T-helper 2 cell (primary cell): ENCODE data around the gene SDK1.

Experiments
- DNase-seq, 5 experiments: peaks; one replicate each; pipeline versions ENCODE4 v3.0.0 to v3.0.0-alpha.2; 2012 to 2022

The SDK1 gene

DNA sequence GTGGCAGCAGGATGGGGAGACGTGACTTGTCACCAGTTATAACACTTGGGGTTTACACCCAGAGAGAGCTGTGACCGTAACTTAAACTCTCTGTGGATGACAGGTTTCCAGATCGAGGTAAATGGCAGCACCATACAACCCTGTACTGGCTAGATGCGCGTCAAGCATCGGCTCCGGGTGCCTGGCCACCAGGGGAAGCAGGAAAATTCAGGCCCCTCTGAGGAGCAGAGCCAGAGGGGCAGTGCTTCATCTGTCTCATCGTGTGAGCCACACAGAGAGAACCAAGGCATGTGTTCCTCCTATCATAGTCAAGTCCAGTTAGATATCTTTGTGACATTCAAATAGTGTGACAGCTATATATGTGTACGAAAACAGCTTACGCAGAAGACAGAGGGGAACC, 728.9 kb downstream of the SDK1 start:
- DNase-seq = no peak

DNA sequence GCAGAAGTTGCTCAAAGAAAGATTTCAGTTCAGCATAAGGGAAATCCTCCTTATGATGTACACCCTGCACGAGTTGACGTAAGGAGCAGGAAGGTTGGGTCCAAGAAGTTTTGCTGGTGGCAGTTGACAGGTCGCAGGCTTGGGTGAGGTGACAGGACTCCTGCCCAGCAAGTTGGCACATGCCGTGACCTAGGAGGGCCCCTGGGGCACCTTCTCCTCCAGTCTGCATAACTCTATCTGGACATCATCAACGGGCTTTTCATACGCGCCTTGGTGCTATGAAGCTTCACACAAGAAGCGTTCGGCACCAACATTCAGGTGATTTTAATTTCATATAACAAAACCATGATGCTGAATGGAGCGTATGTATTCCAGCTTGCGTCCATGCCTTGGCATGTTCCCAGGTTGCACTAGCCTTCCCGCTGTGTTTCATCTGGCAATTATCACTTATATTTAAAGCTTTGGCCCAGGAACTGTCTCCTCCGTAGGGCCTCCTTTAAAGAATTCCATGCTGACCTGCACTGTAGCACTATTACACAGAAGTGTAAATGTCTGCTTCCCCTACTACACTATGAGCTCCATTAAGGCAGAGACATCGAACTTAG, 729.4 kb downstream of the SDK1 start:
- DNase-seq = no peak

GRCh38 chr7:4033996-4034395, 732.9 kb downstream of the SDK1 start:
- DNase-seq = no peak

DNA sequence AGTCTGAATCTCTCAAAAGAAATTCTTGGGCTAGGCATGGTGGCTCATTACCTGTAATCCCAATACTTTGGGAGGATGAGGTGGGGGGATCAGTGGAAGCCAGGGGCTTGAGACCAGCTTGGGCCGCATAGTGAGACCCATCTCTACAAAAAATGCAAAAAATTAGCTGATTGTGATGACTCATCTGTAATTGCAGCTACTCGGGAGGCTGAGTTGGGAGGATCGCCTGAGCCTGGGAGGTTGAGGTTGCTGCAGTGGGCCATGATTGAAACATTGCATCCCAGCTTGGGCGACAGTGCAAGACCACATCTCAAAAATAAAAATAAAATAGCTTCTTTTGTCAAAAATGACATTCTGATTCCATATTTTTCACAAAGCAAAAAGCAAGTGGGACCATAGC, 736.3 kb downstream of the SDK1 start:
- no peak for DNase-seq

DNA sequence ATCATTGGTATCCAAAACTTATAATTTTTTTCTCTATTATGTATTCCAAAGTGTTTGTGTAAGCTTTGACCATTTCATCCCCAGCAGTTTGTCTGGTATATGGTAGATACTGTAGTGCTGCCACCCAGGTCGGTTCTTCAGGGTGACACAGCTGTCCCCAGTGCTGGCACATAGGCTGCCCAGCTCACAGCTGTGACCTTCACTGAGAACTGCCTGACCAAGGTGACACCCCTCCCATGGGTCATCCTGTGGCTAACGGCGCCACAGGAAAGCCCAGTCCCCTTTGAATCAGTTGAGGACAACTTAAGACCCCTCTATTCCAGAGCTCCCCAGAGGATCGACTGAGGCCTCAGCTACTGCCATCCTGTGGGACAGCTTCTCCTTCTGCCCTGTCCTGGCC, 736.8 kb downstream of the SDK1 start:
- no peak for DNase-seq

- DNase-seq = no peak
Observed at GRCh38 chr7:4040109-4040928, 739.3 kb downstream of the SDK1 start.

GRCh38 chr7:4042402-4043045, 741.5 kb downstream of the SDK1 start:
- DNase-seq = no peak

DNA sequence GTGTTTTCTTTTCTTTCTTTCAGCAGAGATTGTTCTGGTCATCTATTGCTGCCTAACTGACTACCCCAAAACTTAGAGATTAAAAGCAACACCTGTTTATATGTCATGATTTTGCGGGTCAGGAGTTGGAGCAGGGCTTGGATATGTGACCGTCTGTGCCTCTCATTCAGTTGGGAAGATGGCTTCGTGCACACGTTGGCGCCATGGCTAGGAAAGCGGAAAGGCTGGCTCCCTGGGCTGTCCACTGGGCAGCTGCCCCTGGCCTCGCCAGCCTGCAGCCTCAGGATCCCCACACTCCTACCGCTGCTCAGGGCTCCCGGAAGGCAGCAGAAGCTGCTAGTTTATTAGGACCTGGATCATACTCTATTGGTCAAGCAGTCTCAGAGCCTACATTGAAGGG, 742.9 kb downstream of the SDK1 start:
- DNase-seq = no peak

GRCh38 chr7:4045450-4045849, 744.4 kb downstream of the SDK1 start:
- DNase-seq = no peak

DNA sequence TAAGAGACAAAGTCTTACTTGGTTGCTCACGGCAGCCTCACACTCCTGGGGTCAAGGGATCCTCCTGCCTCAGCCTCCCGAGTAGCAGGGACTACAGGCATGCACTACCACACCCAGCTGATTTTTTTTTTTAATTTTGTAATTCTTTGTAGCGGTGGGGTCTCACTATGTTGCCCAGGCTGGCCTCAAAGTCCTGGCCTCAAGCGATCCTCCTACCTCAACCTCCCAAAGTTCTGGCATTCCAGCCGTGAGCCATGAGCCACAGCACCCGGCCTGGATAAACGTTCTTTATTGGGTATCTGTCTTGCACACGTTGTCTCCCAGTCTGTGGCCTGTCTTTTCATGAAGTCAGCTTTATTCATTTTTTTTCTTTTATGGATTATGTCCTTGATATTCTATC, 744.9 kb downstream of the SDK1 start:
- DNase-seq = no peak

DNA sequence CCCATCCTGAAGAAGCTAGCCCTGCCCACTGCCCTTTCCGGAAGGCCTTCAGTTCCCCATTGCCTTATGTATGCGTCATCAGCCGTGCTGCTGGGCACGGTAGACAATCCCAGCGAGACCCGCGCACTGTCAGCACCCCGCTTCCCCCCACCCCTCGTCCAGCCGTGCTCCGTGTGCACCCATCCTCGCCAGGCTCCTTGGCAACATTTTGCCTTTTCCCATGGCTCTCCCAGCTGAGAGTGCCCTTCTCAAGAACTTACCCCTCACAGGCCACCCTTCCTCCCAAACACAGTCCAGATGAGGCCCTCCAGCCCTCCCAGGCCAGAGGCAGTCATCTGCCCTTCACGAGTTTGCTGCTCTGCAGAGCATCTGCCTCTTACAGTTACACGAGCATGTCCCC, 747.3 kb downstream of the SDK1 start:
- no peak for DNase-seq

DNA sequence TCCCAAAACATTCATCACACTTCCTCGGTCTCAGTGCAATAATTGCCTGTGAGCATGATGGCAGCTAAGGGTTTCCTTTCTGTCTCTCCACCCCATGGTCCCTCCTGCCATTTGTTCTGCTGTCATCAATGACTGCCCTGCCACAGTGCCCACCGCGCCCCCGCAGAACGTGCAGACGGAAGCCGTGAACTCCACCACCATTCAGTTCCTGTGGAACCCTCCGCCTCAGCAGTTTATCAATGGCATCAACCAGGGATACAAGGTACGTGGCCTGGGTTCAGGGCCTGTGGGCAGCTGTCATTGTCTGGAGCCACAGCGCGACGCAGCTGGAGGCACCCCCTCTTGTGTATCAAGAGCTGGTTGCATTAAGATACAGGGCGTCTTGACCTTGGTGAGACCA, 748.1 kb downstream of the SDK1 start:
- DNase-seq = no peak

- no peak for DNase-seq
Observed at GRCh38 chr7:4050126-4050660, 749.1 kb downstream of the SDK1 start.

DNA sequence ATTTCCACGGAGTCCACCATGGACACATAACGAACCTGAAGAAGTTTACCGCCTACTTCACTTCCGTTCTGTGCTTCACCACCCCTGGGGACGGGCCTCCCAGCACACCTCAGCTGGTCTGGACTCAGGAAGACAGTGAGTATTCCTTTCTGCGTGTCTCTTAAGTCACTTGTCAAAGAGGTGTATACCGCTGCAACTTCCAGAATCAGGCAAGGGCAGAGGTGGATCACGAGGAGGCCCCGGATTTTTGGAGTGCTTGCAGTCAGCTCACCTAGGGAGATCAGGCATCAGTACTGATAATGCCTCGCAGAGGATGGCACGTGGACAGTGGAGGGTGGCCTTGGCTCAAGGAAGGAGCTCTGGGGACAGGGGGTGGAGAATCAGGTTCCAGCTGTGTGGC, 750.6 kb downstream of the SDK1 start:
- DNase-seq = no peak

GRCh38 chr7:4052130-4052529, 751.1 kb downstream of the SDK1 start:
- no peak for DNase-seq

DNA sequence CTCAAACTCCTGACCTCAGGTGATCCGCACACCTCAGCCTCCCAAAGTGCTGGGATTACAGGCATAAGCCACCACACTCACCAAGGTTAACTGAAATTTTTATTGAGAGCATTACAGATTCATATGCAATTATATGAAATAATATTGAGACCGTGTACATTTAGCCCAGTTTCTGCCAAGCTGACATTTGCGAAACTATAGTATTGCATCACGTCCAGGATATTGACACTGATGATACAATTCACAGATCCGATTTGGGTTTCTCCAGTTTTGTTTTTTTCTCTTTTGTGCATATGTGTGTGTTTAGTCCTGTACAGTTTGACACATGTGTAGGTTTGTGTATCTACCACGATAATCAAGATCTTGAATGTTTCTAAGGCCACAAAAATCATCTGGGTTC, 753.1 kb downstream of the SDK1 start:
- no peak for DNase-seq

- no peak for DNase-seq
Observed at GRCh38 chr7:4056552-4057288, 755.7 kb downstream of the SDK1 start.

DNA sequence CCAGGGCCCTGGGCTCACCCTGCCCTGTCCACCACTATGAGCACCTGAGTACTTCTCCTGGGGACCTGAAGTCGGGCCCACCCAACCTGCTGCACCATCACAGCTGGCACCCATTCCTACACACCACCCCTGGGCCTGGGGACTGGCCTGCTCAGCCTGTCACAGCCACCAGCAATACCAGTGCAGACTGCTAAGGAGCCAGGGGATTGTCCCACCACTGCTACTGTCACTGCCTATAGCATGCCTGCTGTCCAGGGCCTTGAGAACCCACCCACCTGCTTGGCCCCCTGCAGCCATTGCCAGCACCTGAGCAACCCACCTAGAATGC, 756.2 kb downstream of the SDK1 start:
- no peak for DNase-seq

DNA sequence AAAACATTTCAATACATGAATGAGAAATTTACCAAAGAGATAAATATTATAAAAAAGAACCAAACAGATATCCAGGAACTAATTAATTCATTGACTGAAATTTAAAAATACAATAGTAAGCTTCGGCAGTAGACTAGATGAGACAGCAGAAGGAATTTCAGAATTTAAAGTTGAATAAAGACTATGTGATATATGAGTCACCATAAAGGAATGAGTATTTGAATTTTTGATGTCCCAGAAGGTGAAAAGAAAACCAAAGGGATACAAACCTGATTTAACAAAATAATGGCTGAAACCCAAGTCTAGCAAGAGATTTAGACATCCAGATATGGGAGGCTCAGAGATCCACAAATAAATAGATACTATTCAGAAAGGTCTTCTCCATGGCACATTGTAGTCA, 757.1 kb downstream of the SDK1 start:
- DNase-seq = no peak

DNA sequence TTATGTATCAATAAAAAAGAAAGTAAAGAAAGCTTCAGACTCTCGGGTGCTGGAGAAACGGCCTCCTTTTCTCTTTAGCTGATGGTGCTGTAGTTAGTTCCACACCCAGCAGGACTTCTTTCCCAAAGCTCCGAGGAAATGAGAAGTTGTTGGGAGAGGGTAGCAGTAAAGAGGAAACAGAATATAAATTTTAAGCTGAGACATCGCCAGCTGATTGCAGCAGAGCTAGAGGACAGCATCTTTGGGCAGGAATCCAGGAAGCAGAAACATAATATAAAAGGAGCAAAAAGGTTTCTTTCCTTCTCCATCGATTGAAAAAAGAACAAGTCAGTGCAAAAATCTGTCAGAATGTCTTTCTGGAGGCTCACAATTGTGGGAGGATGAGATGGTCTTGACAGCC, 764.1 kb downstream of the SDK1 start:
- no peak for DNase-seq

- no peak for DNase-seq
Observed at GRCh38 chr7:4066206-4066605, 765.2 kb downstream of the SDK1 start.

- DNase-seq = no peak
Observed at GRCh38 chr7:4066626-4067475, 765.8 kb downstream of the SDK1 start.

DNA sequence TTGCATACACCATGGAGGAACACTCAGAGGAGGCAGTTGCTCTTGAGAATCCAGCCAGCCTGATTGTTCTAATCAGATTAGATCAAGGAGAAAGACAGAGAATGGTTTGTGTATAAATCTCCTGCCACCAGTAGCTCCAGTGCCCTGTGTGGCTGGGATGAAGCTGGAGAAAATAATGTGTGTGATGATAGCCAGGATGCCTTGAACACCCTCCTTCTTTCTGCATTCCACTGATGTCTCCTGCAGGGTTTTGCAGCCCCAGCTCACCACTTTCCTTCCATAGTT, 766.4 kb downstream of the SDK1 start:
- DNase-seq = no peak
